Measurements from ENCODE around the gene PTOV1. TPM values are rescaled to one million over a fixed set of nuclear protein-coding genes. Genes with fewer than 3 reads are reported as not detected.

Gene PTOV1
- total and polyA plus RNA-seq, 2 of the 8 experiments (the other 6 are each of a cell fraction or from before 2014, with no cell fraction given) = 147 to 251 TPM

DNA sequence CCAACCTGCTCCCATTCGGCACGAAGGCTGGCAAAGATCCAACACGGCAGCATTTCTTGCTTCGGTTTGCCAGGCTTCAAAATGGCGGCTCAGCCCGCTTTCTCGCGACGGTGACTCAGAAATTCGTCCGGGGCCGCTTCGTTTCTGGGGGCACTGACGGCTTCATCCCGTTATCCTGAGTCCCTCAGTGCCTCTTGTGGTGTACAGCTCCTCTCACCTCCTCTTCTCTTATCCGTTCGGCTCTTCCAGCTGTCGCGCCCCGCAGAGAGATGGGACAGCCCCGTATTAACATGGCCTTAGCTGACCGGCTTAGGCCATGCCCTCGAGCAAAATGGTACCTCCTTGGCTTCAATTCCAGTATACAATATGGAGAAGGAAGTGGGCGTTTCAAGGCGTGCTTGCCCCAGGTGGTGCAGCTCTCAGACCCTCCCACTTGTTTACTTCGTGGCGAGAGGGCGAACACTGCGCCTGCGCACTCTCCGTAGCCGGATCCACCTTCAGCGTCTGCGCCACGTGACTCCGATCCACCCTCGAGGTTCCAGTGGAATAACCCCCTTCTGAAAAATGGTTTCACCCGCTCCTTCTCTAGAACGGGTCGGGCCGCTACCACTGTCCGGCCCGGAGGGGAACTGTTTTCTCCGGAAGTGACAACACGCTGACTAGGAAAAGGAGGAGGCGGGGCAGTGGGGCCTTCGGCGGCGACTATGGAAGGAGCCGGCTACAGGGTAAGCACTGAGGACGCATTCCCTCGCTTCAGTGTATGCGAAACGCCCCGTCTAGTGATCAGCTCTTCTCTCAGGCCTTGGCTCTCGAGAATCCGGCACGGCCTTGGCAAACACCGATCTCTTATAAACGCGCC lies 26.3 kb downstream of the PTOV1 start, which contains the start of the genes AKT1S1 and TBC1D17 (continued):
- TF ChIP-seq, protein P1, sequence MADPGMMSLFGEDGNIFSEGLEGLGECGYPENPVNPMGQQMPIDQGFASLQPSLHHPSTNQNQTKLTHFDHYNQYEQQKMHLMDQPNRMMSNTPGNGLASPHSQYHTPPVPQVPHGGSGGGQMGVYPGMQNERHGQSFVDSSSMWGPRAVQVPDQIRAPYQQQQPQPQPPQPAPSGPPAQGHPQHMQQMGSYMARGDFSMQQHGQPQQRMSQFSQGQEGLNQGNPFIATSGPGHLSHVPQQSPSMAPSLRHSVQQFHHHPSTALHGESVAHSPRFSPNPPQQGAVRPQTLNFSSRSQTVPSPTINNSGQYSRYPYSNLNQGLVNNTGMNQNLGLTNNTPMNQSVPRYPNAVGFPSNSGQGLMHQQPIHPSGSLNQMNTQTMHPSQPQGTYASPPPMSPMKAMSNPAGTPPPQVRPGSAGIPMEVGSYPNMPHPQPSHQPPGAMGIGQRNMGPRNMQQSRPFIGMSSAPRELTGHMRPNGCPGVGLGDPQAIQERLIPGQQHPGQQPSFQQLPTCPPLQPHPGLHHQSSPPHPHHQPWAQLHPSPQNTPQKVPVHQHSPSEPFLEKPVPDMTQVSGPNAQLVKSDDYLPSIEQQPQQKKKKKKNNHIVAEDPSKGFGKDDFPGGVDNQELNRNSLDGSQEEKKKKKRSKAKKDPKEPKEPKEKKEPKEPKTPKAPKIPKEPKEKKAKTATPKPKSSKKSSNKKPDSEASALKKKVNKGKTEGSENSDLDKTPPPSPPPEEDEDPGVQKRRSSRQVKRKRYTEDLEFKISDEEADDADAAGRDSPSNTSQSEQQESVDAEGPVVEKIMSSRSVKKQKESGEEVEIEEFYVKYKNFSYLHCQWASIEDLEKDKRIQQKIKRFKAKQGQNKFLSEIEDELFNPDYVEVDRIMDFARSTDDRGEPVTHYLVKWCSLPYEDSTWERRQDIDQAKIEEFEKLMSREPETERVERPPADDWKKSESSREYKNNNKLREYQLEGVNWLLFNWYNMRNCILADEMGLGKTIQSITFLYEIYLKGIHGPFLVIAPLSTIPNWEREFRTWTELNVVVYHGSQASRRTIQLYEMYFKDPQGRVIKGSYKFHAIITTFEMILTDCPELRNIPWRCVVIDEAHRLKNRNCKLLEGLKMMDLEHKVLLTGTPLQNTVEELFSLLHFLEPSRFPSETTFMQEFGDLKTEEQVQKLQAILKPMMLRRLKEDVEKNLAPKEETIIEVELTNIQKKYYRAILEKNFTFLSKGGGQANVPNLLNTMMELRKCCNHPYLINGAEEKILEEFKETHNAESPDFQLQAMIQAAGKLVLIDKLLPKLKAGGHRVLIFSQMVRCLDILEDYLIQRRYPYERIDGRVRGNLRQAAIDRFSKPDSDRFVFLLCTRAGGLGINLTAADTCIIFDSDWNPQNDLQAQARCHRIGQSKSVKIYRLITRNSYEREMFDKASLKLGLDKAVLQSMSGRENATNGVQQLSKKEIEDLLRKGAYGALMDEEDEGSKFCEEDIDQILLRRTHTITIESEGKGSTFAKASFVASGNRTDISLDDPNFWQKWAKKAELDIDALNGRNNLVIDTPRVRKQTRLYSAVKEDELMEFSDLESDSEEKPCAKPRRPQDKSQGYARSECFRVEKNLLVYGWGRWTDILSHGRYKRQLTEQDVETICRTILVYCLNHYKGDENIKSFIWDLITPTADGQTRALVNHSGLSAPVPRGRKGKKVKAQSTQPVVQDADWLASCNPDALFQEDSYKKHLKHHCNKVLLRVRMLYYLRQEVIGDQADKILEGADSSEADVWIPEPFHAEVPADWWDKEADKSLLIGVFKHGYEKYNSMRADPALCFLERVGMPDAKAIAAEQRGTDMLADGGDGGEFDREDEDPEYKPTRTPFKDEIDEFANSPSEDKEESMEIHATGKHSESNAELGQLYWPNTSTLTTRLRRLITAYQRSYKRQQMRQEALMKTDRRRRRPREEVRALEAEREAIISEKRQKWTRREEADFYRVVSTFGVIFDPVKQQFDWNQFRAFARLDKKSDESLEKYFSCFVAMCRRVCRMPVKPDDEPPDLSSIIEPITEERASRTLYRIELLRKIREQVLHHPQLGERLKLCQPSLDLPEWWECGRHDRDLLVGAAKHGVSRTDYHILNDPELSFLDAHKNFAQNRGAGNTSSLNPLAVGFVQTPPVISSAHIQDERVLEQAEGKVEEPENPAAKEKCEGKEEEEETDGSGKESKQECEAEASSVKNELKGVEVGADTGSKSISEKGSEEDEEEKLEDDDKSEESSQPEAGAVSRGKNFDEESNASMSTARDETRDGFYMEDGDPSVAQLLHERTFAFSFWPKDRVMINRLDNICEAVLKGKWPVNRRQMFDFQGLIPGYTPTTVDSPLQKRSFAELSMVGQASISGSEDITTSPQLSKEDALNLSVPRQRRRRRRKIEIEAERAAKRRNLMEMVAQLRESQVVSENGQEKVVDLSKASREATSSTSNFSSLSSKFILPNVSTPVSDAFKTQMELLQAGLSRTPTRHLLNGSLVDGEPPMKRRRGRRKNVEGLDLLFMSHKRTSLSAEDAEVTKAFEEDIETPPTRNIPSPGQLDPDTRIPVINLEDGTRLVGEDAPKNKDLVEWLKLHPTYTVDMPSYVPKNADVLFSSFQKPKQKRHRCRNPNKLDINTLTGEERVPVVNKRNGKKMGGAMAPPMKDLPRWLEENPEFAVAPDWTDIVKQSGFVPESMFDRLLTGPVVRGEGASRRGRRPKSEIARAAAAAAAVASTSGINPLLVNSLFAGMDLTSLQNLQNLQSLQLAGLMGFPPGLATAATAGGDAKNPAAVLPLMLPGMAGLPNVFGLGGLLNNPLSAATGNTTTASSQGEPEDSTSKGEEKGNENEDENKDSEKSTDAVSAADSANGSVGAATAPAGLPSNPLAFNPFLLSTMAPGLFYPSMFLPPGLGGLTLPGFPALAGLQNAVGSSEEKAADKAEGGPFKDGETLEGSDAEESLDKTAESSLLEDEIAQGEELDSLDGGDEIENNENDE (IDR thresholded peaks at IDR 0.05; ENCODE audit: insufficient replicate concordance, low read length) = no peak
- TF ChIP-seq SP4 (IDR thresholded peaks at IDR 0.05; ENCODE audit: low read length) (peak; percentile 83), JUND (IDR thresholded peaks at IDR 0.05; ENCODE audit: low read length) (peak; percentile 95), FOSL1 (IDR thresholded peaks at IDR 0.05; ENCODE audit: insufficient read depth, low read depth, low read length) (no peak), POLR2AphosphoS5 (IDR thresholded peaks at IDR 0.05; ENCODE audit: low read depth, low read length) (peak; percentile 59), SIX5 (IDR thresholded peaks at IDR 0.05; ENCODE audit: low read depth, low read length) (peak; percentile 41), SP1 (IDR thresholded peaks at IDR 0.05; ENCODE audit: low read depth, low read length) (peak; percentile 71), GTF2F1 (IDR thresholded peaks at IDR 0.05; ENCODE audit: borderline replicate concordance, low read depth, low read length) (no peak), NANOG (IDR thresholded peaks at IDR 0.05; ENCODE audit: insufficient read depth, low read depth, low read length, poor library complexity, severe bottlenecking) (no peak), KDM1A (IDR thresholded peaks at IDR 0.05; ENCODE audit: borderline replicate concordance, low read length) (no peak), CBX5 (IDR thresholded peaks at IDR 0.05; ENCODE audit: low read depth, low read length) (no peak)

All from H1 (cell line).